HepG2 (cell line): ENCODE results near the gene SIK1. TPM values are rescaled to one million over a fixed set of nuclear protein-coding genes. Genes with fewer than 3 reads are reported as not detected.

Experiments
- ATAC-seq: fragments of 200-7000 bp; cut with Tn5 transposase; 3 replicates; pipeline ENCODE4 v1.9.1; 2020; ENCODE audit warnings: mild to moderate bottlenecking, moderate library complexity
- BruUV-seq: library from RNA; stranded (reverse); fragments of 400-500 nt; replicated peaks from 2 replicates; lab custom pipeline; 2021; lab: Mats Ljungman, UMichigan
- CTCF ChIA-PET: fragments of 300-600 bp; formaldehyde crosslinking; extraction: SDS; loops from one replicate; lab custom pipeline; 2021; ENCODE audit warnings: low total read pairs, inconsistent platforms, low intra/inter-chr PET ratio; lab: Yijun Ruan, JAX
- POLR2A ChIA-PET: fragments of 350-600 bp; sonication (Branson Sonifier 250); formaldehyde crosslinking; loops from one replicate; lab custom pipeline; 2020; ENCODE audit warnings: antibody characterized with exemption, inconsistent platforms; lab: Yijun Ruan, JAX
- DNase-seq: peaks from one replicate; pipeline ENCODE4 v3.0.0-alpha.2; 2015; ENCODE audit warnings: low spot score
- FAIRE-seq: peaks from 3 replicates; lab custom pipeline; 2011; peaks lifted over from hg19 to GRCh38; lab: Jason Lieb, UNC
- H2AFZ ChIP-seq: one replicate; pipeline ENCODE4 v1.6.1; 2011; ENCODE audit warnings: low read length, inconsistent platforms
- H3K27ac ChIP-seq: fragments of 300-600 bp; 3 replicates; pipeline ENCODE4 v1.8.0; 2011; ENCODE audit warnings: mixed run types, mild to moderate bottlenecking, mixed read lengths, low read length, inconsistent platforms; ENCODE audit not compliant: insufficient read depth; ENCODE audit errors: extremely low read length
- H3K27me3 ChIP-seq, 2 experiments: fragments of 200-600 bp in 1 of 2; 2 replicates in 1 of 2; 3 replicates in 1 of 2; pipeline versions ENCODE4 v1.6.0 to v1.8.0; 2011; ENCODE audit warnings: low read length in 2 of 2, mild to moderate bottlenecking in 2 of 2, moderate library complexity in 2 of 2, inconsistent platforms in 1 of 2; ENCODE audit not compliant: insufficient read depth in 2 of 2, control insufficient read depth in 1 of 2
- H3K36me3 ChIP-seq, 2 experiments: fragments of 200-600 bp in 1 of 2; replicated peaks in 1 of 2; 2 replicates in 1 of 2; 3 replicates in 1 of 2; pipeline versions ENCODE4 v1.5.1 to v1.8.0; 2011; ENCODE audit warnings: low read length in 2 of 2, inconsistent platforms in 1 of 2; ENCODE audit not compliant: insufficient read depth in 2 of 2, control insufficient read depth in 1 of 2
- H3K4me1 ChIP-seq: 2 replicates; pipeline ENCODE4 v1.5.1; 2012; ENCODE audit warnings: low read length, inconsistent platforms; ENCODE audit not compliant: insufficient read depth
- H3K4me2 ChIP-seq: 2 replicates; pipeline ENCODE4 v1.6.0; 2011; ENCODE audit warnings: low read depth, low read length, inconsistent platforms
- H3K4me3 ChIP-seq, 3 experiments: fragments of 200-600 bp in 1 of 3; sonication (generic), shearing (Covaris generic) in 1 of 3; replicated peaks in 1 of 3; 2 replicates each; pipeline ENCODE4 v1.5.1; 2011 to 2016; ENCODE audit warnings: low read length in 3 of 3, inconsistent platforms in 2 of 3, low read depth in 2 of 3, mild to moderate bottlenecking in 2 of 3, control low read depth in 1 of 3, mixed read lengths in 1 of 3; ENCODE audit not compliant: insufficient read depth in 1 of 3
- H3K79me2 ChIP-seq: one replicate; pipeline ENCODE4 v1.6.1; 2011; ENCODE audit warnings: low read length, inconsistent platforms; ENCODE audit not compliant: insufficient read depth
- H3K9ac ChIP-seq: 2 replicates; pipeline ENCODE4 v1.6.0; 2011; ENCODE audit warnings: mild to moderate bottlenecking, low read depth, low read length, inconsistent platforms; ENCODE audit not compliant: insufficient read depth
- H3K9me3 ChIP-seq: 2 replicates; pipeline ENCODE4 v1.5.1; 2012; ENCODE audit warnings: mild to moderate bottlenecking, low read length
- H4K20me1 ChIP-seq: 2 replicates; pipeline ENCODE4 v1.6.0; 2011; ENCODE audit warnings: inconsistent platforms, mild to moderate bottlenecking, low read length, moderate library complexity; ENCODE audit not compliant: insufficient read depth
- AKAP8 ChIP-seq: sonication (generic); formaldehyde crosslinking; IDR thresholded peaks from 2 replicates; pipeline ENCODE4 v1.5.1; 2020; ENCODE audit warnings: mild to moderate bottlenecking, missing genetic modification reagents
- BRD4 ChIP-seq: sonication (generic); formaldehyde crosslinking; IDR thresholded peaks from 2 replicates; pipeline ENCODE4 v1.4.0; 2020; ENCODE audit warnings: missing genetic modification reagents
- FOXK2 ChIP-seq: fragments of 450-650 bp; IDR thresholded peaks from 2 replicates; pipeline ENCODE4 v1.6.1; 2016
- GABPA ChIP-seq, 2 experiments: IDR thresholded peaks; 2 replicates each; pipeline ENCODE4 v1.6.1; 2011 to 2016; ENCODE audit warnings: low read depth in 2 of 2, low read length in 1 of 2, missing biosample characterization in 1 of 2, missing genetic modification characterization in 1 of 2
- HNRNPK ChIP-seq: fragments of 200-400 bp; formaldehyde crosslinking; IDR thresholded peaks from 2 replicates; pipeline ENCODE4 v1.6.1; 2018; ENCODE audit warnings: low read length, low read depth, moderate library complexity, mild to moderate bottlenecking; ENCODE audit not compliant: poor library complexity, severe bottlenecking
- NAIF1 ChIP-seq: sonication (generic); formaldehyde crosslinking; IDR thresholded peaks from 2 replicates; pipeline ENCODE4 v1.5.0; 2020; ENCODE audit warnings: mild to moderate bottlenecking, missing genetic modification reagents, borderline replicate concordance
- PAXIP1 ChIP-seq: sonication (generic); formaldehyde crosslinking; conservative IDR thresholded peaks from 2 replicates; pipeline ENCODE4 v1.4.0; 2020; ENCODE audit warnings: mild to moderate bottlenecking, missing genetic modification reagents, moderate library complexity
- SMAD1 ChIP-seq: sonication (generic); formaldehyde crosslinking; IDR thresholded peaks from 2 replicates; pipeline ENCODE4 v1.4.0; 2020; ENCODE audit warnings: missing genetic modification reagents, low read depth, mild to moderate bottlenecking, borderline replicate concordance
- ZHX1 ChIP-seq: sonication (generic); formaldehyde crosslinking; IDR thresholded peaks from 2 replicates; pipeline ENCODE4 v1.8.1; 2022; ENCODE audit warnings: low read depth, mild to moderate bottlenecking, missing genetic modification reagents
- ZNF275 ChIP-seq: sonication (generic); formaldehyde crosslinking; IDR thresholded peaks from 2 replicates; pipeline ENCODE4 v1.8.0; 2022; ENCODE audit warnings: missing genetic modification reagents, mild to moderate bottlenecking, inconsistent platforms, borderline replicate concordance
- ZNF296 ChIP-seq: sonication (generic); formaldehyde crosslinking; conservative IDR thresholded peaks from 2 replicates; pipeline ENCODE4 v1.5.0; 2020; ENCODE audit warnings: mild to moderate bottlenecking, missing genetic modification reagents
- WGBS: methylation state at CpG from one replicate; pipeline ENCODE4 v1.1.6; 2017; ENCODE audit warnings: low lambda C conversion rate; 5-methylcytosine and 5-hydroxymethylcytosine counted together
- in situ Hi-C: cut with HindIII; loops from 2 replicates; pipeline ENCODE4 v1.10.0; 2017; ENCODE audit warnings: low pct_unique_long_range_greater_than_20kb; ENCODE audit not compliant: extremely low pct_ligation_motif_present
- intact Hi-C: fragments of 100-400 bp; cut with micrococcal nuclease; formaldehyde crosslinking; loops from one replicate; pipeline ENCODE4 v1.10.0; 2022; ENCODE audit not compliant: unreplicated experiment
- polyA plus RNA-seq, 8 experiments: library from polyadenylated mRNA; depleted of rRNA in 3 of 8; stranded (reverse) in 7 of 8; unstranded in 1 of 8; fragments of >200 nt; fragmentation: Illumina TruSeq in 4 of 8; extraction: Trizol in 4 of 8; gene quantifications; 2 replicates each; pipeline versions ENCODE4 v1.2.1 to v1.2.3, GENCODE V29; 2011 to 2016; ENCODE audit warnings: low read depth in 4 of 8, missing spikeins in 1 of 8, mixed read lengths in 1 of 8; ENCODE audit not compliant: insufficient read depth in 1 of 8
- total RNA-seq, 5 experiments: library from RNA; depleted of rRNA; stranded (reverse); fragments of >200 nt; fragmentation: Illumina TruSeq; extraction: Trizol; gene quantifications; 2 replicates each; pipeline ENCODE4 v1.2.3, GENCODE V29; 2016; ENCODE audit warnings: low read depth in 1 of 5

Gene SIK1
- total and polyA plus RNA-seq, 2 of the 13 experiments (the other 11 are each of a cell fraction or from before 2014, with no cell fraction given) = 4.5 to 14.5 TPM

DNA sequence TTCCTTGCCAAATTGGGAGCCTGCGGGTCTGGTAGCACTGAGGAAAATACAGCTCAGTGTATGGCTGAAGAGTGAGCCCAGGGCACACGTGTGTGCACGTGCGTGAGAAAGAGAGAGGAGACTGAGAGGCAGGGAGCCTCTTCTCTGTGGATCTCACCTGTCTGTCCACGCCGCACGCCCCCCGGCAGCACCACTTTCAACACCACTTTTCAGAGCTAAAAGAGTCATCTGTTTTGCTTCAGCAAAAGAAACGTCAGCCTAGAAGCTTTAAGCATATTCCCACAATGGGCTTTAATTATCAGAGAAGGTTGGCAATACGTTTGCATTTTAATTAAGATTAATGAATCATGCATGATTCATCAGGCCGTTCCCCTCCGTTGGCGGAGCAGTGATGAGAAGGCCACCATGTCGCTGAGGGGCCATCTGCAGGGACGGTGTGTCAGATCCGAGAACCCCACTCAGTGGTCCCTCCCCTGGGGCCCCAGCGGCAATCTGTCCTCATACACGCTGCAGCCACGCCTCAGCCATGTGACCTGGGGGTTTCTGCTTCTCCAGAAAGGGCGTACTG lies 56.8 kb downstream of the SIK1 start (continued):
- TF ChIP-seq PAXIP1 (CRISPR knock-in tag) = no peak

GRCh38 chr21:43369596-43370090 lies 57.3 kb downstream of the SIK1 start:
- 64% methylated on average over 5 of the region's 18 CpGs for WGBS
- H3K4me3 ChIP-seq = no peak overlapping the region
- H3K27ac ChIP-seq = no peak overlapping the region
- ChIA-PET POLR2A (no interaction called here), CTCF (no interaction called here)
- H3K9me3 ChIP-seq = no peaks in the 10 kb centered on the region
- ATAC-seq = no peak
- in situ Hi-C loops = no loop called here
- no peak overlapping the region for H3K4me2 ChIP-seq
- no peaks in the 10 kb centered on the region for H3K36me3 ChIP-seq
- H3K4me1 ChIP-seq = peaks cover 35% of the 10 kb centered on the region
- no peaks in the 10 kb centered on the region for H3K79me2 ChIP-seq
- no peak for FAIRE-seq
- peaks cover 8 to 77% of the 10 kb centered on the region in 2 experiments for H3K27me3 ChIP-seq
- no TSS peak for BruUV-seq
- no peaks in the 10 kb centered on the region for H4K20me1 ChIP-seq
- H2AFZ ChIP-seq = no peak overlapping the region
- no peak overlapping the region for H3K9ac ChIP-seq
- TF ChIP-seq AKAP8 (CRISPR knock-in tag) (no peak), BRD4 (CRISPR knock-in tag) (no peak), SMAD1 (CRISPR knock-in tag) (no peak), FOXK2 (no peak), HNRNPK (no peak), ZNF275 (CRISPR knock-in tag) (no peak), ZNF296 (no peak), NAIF1 (no peak), ZHX1 (no peak), GABPA (IDR thresholded peaks at IDR 0.05; ENCODE audit: low read depth, low read length) (no peak), GABPA (CRISPR knock-in tag; IDR thresholded peaks at IDR 0.05; ENCODE audit: low read depth) (no peak)
- DNase-seq = no peak
- intact Hi-C loops = no loop called here
